KG1 (cell line): ENCODE data around the gene ZDHHC9.

Experiments
- DNase-seq: peaks from one replicate; lab custom pipeline; 2025; lab: John Stamatoyannopoulos, UW

Gene ZDHHC9

DNA sequence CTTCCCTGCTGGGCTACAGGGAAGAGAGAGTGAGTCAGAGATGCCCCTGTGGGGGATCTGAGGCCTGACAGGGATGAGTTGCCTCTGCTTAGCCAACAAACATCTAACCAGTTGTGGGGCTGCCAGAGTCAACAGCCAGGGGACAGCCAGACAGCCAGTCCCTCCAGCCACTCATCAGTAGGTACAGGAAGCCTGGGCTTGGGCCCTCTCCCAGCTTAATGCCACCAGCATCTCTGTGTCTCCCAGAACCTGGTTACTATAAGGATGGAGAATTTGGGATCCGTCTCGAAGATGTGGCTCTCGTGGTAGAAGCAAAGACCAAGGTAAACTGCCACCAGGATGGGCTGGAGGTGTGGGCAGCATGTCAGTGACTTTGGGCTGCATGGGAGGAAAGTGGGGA, 81.2 kb downstream of the ZDHHC9 start:
- no peak for DNase-seq

DNA sequence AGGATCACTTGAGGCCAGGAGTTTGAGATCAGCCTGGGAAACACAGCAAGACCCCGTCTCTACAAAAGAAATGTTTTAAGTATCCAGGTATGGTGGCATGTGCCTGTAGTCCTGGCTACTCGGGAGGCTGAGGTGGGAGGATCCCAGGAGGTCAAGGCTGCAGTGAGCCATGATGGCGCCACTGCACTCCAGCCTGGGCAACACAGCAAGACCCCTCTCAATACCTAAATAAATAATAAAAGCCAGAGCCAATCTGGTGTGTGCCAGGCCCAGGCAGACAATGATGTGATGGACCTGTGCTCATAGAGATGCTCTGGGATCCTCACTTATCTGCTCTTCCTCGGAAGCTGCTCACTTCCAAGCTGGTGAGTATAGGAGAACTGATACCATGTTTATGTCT, 82.1 kb downstream of the ZDHHC9 start:
- no peak for DNase-seq

DNA sequence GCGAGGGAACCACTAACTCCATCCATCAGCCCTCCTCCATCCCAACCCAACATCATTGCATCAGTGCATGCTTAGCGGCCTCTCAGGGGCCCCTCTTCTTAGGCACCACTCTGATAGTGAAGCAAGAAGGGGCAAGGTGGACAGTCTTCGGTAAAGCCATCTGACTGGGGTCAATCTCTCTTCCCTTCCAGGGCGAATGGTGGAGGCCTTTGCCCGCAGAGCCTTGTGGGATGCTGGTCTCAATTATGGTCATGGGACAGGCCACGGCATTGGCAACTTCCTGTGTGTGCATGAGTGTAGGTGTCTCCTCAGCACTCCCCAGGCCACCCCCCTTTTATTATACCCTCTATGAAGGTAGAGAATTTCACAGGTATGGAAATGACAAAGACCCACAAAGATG, 82.7 kb downstream of the ZDHHC9 start:
- no peak for DNase-seq

DNA sequence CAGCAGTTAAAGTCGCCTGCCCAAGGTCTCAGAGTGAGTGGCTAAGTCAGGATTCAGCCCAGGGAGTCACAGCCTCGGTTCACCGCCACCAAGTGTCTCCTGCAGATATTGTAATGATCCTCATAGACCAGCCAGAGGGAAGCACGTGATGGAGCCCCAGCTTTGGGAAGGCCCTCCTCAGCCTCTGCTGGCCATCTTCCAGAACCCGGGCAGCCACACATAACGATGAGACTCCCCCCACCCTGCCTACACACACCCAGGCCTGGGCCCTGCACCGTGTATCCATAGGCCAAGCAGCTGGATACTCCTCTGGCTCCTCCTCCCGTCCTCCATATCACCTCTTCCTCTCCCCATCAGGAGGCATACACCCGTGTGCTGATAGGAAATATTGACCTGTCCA, 83.5 kb downstream of the ZDHHC9 start:
- no peak for DNase-seq

DNA sequence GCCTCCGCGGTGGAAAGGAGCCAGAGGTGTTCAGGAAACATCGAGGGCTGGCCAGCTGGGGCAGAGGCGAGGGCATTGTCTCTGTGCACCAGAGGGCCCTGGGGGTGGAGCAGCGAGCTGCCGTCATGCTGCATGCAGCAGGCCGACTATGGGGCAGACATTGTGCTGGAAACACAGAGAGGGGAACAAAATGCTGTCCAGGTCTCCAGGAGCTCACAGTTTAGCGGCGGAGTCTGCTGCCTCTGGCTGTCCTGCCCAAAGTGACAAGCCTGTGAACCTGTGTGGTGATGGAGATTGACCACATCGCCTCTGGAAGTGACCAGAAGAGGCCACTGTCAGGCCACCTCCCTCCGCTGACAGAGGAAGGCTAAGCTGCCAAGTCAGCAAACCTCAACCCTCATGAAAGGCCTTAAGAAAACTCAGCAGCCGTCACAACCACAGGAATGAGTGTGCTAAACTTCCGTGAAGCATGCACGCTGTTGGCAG, 84.1 kb downstream of the ZDHHC9 start:
- no peak for DNase-seq

DNA sequence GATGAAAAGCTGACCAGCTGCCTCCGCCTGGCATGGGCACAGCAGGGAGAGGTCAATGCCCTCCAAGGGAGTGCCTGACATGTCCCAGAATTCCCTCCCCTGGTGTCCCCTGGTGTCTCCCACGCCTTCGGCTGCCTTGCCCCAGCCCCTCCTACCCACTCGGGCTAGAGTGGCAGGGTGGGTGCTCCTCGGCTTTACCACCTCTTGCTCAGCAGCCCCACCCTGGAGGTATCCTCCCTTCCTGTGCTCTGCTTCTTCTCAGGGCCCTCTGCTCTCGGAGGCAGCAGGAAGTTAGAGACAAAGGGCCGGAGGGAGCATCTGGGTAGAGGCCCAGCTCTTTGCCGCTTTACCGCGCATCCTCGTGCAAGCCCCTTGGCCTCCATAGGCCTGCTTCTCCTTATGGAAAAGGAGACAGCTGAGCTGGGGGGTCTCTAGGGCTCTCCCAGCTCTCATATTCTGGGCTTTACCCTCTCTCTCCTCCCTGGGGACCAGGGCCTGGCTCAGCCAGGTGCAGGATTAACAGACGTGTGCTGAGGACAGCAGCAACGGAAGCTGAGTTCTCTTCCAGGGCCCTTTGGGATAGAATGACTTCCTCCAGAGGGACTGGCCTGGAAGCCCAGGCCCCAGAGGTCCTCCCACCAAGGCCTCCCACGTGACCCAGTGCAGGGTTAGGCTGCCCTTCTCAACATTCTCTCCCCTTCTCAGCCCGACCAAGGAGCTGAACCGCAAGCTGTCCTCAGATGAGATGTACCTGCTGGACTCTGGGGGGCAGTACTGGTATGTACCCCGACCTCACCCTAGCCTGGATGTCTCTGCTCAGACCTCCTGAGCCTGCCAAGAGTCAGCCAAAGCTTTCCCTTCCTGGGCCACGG, 87.7 kb downstream of the ZDHHC9 start:
- no peak for DNase-seq

DNA sequence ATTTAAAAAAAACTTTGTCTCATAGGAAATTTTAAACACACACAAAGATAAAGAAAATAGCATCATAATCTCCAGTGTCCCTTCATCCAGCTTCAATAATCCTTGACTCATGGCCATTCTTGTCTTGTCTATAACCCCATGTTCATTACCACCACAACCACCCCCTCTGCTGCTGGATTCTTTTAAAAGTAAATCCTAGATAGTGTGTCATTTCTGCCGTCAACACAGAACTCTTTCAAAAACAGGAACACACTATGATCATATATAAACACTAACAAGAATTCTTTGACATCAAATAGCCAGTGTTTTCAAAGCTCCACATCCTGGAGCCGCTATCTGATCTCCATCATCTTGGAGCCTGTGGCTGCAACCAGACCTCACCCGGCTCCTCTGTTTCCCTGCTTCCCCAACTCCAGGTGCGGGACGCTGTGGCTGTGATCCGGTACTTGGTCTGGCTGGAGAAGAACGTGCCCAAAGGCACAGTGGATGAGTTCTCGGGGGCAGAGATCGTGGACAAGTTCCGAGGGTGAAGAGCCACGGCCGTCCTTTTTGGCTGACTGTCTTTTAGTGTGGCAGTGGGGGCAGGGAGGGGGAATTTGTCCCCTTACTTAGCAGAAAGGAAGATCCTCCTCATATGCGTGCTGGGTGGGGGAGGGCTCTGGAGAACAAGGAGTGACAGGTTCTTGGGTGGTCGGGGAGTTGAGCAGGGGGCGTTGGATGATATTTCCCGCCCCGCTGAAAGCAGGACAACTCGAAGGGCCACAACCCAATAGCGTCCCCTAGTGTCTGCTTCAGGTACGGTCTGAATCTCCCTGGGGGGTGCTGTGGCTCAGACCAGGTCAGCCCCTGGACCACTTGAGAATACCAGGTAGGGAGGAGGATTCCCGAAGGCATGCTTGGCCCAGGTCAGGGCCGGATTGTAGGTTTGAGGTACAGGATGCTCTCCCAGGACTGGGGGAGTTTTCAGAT, 89.3 kb downstream of the ZDHHC9 start:
- no peak for DNase-seq
